GM12891 (cell line): ENCODE measurements around the gene CCDC88C.
A peak's percentile ranks its signal among the peaks of the same experiment; 100 is the strongest.

Experiments used
- DNase-seq: peaks from one replicate; pipeline ENCODE4 v3.0.0; 2011; ENCODE audit warnings: low spot score; ENCODE audit not compliant: insufficient read length
- FAIRE-seq: peaks from 2 replicates; lab custom pipeline; 2011; peaks lifted over from hg19 to GRCh38; lab: Jason Lieb, UNC
- PAX5 ChIP-seq: IDR thresholded peaks from 2 replicates; pipeline ENCODE4 v1.6.1; 2011; ENCODE audit warnings: low read length, moderate library complexity, mild to moderate bottlenecking; ENCODE audit not compliant: insufficient read depth, severe bottlenecking
- POLR2A ChIP-seq: IDR thresholded peaks from 2 replicates; pipeline ENCODE4 v1.6.1; 2011; ENCODE audit warnings: low read depth, low read length, control low read depth
- POLR2AphosphoS5 ChIP-seq: IDR thresholded peaks from 2 replicates; pipeline ENCODE4 v1.6.1; 2011; ENCODE audit warnings: low read depth, low read length, control low read depth
- POU2F2 ChIP-seq: IDR thresholded peaks from 2 replicates; pipeline ENCODE4 v1.6.1; 2011; ENCODE audit warnings: low read depth, mild to moderate bottlenecking, control low read depth, low read length, moderate library complexity
- SPI1 ChIP-seq: IDR thresholded peaks from 2 replicates; pipeline ENCODE4 v1.6.1; 2011; ENCODE audit warnings: low read depth, low read length, control low read depth
- TAF1 ChIP-seq: IDR thresholded peaks from 2 replicates; pipeline ENCODE4 v1.6.1; 2011; ENCODE audit warnings: low read depth, low read length, control low read depth

The CCDC88C gene

DNA sequence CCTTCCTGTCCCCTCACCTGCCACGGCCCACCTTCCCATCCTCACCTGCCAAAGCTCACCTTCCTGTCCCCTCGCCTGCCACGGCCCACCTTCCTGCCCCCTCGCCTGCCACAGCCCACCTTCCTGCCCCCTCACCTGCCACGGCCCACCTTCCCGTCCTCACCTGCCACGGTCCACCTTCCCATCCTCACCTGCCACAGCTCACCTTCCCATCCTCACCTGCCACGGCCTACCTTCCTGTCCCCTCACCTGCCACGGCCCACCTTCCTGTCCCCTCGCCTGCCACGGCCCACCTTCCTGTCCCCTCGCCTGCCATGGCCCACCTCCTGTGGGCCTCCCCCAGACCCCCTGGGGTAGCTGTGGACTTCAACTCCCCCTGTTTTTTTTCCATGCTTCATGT is 124.3 kb downstream of the CCDC88C start:
- DNase-seq (no peak), FAIRE-seq (peak; percentile 87)
- TF ChIP-seq SPI1 (no peak), TAF1 (no peak), POLR2AphosphoS5 (no peak), PAX5 (no peak), POU2F2 (no peak), POLR2A (no peak)

DNA sequence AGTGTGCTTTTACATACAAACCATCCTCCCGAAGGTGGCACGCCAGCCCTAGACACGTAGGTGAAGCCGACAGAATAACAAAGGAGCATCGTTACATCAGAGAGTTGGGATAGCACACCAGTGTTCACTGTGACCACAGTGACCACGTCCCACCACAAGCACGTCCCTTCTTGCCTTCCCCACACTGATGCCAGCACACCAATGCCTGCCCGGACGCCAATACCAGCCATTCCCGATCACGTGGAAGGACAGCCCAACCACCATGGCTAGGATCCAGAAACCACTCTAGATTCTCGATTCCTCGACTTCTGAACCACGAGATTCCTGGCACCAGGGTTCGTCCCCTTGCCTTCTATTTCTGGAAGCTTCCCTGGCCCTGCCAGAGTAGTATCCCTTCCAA is 125.1 kb downstream of the CCDC88C start:
- TF ChIP-seq PAX5 (no peak), SPI1 (no peak), TAF1 (no peak), POU2F2 (no peak), POLR2AphosphoS5 (no peak), POLR2A (no peak)
- no peak for FAIRE-seq
- DNase-seq, result no peak

- no peak for TF ChIP-seq POLR2AphosphoS5
- TF ChIP-seq POLR2A, result no peak
- TF ChIP-seq PAX5, result no peak
- no peak for TF ChIP-seq POU2F2
- no peak for TF ChIP-seq TAF1
- no peak for TF ChIP-seq SPI1
- FAIRE-seq, result no peak
- no peak for DNase-seq
These were observed 125.7 kb downstream of the CCDC88C start for GRCh38 chr14:91291786-91292405.

- FAIRE-seq, result no peak
- no peak for DNase-seq
These were observed 126.6 kb downstream of the CCDC88C start for GRCh38 chr14:91290986-91291385.

DNA sequence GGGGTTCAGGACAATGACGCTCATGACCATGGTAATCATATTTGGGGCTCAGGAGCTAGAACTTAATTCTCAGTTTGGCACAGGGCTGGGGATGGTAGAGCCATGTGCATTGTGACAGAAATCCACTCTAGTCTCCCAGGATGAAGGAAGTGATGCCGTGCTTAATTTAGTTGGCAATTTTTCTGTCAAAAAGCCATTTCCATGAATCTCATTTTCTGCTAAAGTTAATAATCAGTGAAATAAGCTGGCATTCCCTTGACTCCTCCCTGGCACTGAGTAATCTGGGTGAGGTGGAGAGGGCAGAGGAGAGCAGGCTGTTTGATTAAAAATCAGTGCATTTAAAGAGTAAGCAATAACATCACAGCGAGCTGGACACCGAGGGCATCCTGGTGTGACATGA is 128.2 kb downstream of the CCDC88C start:
- DNase-seq (no peak), FAIRE-seq (no peak)
- TF ChIP-seq SPI1 (no peak), POU2F2 (no peak), POLR2AphosphoS5 (no peak), PAX5 (no peak), POLR2A (no peak)

More at GRCh38 chr14:91290986-91291385, 126.6 kb downstream of the CCDC88C start:
- TF ChIP-seq POLR2AphosphoS5 (no peak), TAF1 (no peak), POU2F2 (no peak), POLR2A (no peak), PAX5 (no peak), SPI1 (no peak)

DNA sequence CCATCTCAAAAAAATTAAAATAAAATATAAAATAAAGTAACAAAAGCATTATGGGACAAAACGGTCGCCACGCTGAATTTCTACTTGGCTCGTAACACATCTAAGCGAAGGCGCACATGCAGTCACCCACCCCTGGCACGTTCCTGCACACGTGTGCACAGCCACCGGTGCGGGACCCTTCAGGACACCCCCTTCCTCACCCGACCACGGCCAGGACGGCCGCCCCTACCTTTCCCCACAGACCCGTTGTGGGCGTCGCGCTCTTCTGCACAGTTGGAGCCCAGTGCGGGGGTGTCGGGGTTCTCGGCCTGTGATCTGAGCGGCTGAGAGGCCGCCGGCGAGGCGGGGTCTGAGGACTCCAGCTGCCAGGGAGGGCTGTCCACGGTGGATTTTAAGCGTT is 128.7 kb downstream of the CCDC88C start:
- no peak for FAIRE-seq
- TF ChIP-seq POLR2A (no peak), POU2F2 (no peak), PAX5 (no peak), SPI1 (no peak), TAF1 (no peak), POLR2AphosphoS5 (no peak)

GRCh38 chr14:91286530-91286937 is 131.1 kb downstream of the CCDC88C start:
- peak; percentile 87 for FAIRE-seq
- TF ChIP-seq POU2F2 (no peak), SPI1 (no peak), TAF1 (no peak), PAX5 (no peak), POLR2A (no peak), POLR2AphosphoS5 (no peak)
- DNase-seq, result peak; percentile 63

More for the DNA sequence above, 128.7 kb downstream of the CCDC88C start:
- DNase-seq, result no peak

DNA sequence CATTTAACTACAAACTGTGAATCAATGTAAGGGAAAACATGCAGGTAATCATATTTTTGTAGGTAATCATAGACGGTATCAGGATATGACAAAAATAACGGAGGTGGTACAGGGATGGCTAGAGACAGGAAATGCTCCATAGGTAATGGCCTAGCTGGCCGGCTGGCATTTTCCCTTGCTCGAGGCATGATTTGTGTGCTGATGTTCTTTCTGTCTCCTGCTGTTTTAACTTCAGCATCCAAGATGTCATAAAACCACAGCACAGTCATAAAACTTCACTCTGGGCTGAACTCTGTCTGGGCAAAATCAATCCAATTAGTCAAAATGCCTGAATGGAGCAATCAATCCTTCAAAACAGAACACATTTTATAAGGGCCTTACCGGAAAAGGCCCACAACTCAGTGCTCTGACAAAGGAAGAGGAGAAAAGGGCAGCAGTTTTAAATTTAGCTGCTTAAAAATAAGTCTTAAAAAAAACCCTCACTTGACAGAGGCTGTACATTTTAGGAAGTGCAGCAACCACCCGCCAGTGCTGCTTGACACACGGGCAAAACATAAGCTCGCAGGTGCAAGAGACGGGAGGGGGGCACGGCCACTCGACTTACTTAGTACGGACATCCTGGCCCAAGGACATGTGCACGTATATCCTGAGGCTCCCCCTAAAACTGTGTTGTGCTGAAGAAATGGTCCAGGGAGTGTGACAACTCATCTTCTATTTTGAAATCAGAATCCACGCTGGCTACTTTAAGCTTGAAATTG is 132.7 kb downstream of the CCDC88C start:
- TF ChIP-seq TAF1 (no peak), POLR2A (no peak), POLR2AphosphoS5 (no peak), POU2F2 (no peak), SPI1 (no peak), PAX5 (no peak)
- DNase-seq, result no peak
- peak; percentile 41 for FAIRE-seq

DNA sequence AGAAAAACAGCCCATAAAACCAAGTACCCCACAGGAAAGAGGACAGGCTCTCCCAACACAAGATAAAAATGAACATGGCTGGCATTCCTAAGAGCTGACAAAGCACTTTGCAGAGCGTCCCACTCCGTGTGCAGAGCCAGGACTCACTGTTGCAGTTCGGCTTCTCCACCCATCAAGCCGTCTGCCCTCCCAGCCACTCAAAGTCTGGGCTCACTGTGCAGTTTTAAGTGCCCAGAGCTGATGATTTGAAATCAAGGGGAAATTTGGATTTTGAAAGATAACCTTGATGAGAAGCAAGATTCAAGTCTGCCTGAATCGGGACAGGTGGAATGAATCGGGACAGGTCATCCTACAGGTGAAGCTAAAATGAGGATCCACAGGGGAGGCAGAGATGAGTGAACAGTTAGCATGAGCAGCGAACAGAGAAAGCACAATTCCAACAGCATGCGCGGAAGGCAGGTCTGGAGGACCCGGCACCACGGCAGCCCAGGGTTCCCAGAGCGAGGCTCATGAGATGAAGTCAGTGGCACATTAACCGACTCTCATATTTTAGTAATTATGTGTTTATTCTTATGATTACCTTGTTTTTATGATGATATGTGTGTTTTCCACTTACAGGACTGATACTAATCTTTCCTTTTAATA is 133.4 kb downstream of the CCDC88C start:
- DNase-seq (no peak), FAIRE-seq (no peak)
- TF ChIP-seq SPI1 (no peak), POLR2A (no peak), POU2F2 (no peak), PAX5 (no peak), TAF1 (no peak), POLR2AphosphoS5 (no peak)
